Natural killer cell (primary cell): ENCODE data around the gene CSNK1E. TPM values are rescaled to one million over a fixed set of nuclear protein-coding genes. Genes with fewer than 3 reads are reported as not detected.

Experiments used
- ATAC-seq, 3 donors: fragments of 150-1000 bp in 2 of 3; fragments of 200-7000 bp in 1 of 3; cut with Tn5 transposase; 1 replicate in 1 of 3; 2 replicates in 2 of 3; pipeline ENCODE4 v1.10.0; 2021; ENCODE audit warnings: mild to moderate bottlenecking in 2 of 3, moderate library complexity in 2 of 3
- DNase-seq, 2 donors: peaks; one replicate each; pipeline versions ENCODE4 v3.0.0 to v3.0.0-alpha.2; 2013 to 2021; ENCODE audit warnings: mixed read lengths in 1 of 2
- H3K27ac ChIP-seq: one replicate; pipeline ENCODE4 v1.5.1; 2013; ENCODE audit warnings: mild to moderate bottlenecking, low read length
- H3K27me3 ChIP-seq: one replicate; pipeline ENCODE4 v1.6.1; 2013; ENCODE audit warnings: low read length; ENCODE audit not compliant: control insufficient read depth, insufficient read depth
- H3K36me3 ChIP-seq: one replicate; pipeline ENCODE4 v1.6.1; 2013; ENCODE audit warnings: low read length; ENCODE audit not compliant: control insufficient read depth, insufficient read depth
- H3K4me1 ChIP-seq: one replicate; pipeline ENCODE4 v1.6.1; 2013; ENCODE audit warnings: low read length; ENCODE audit not compliant: control insufficient read depth, insufficient read depth
- H3K4me3 ChIP-seq: one replicate; pipeline ENCODE4 v1.5.1; 2013; ENCODE audit warnings: low read length
- H3K9me3 ChIP-seq: one replicate; pipeline ENCODE4 v1.6.1; 2013; ENCODE audit warnings: low read length; ENCODE audit not compliant: control insufficient read depth, insufficient read depth
- H3K27ac Mint-ChIP-seq, 2 donors: one replicate each; pipeline ENCODE4 v1.8.0; 2022; ENCODE audit warnings: mild to moderate bottlenecking in 2 of 2, mixed read lengths in 2 of 2, moderate library complexity in 1 of 2
- H3K27me3 Mint-ChIP-seq, 2 donors: one replicate each; pipeline ENCODE4 v1.8.0; 2022; ENCODE audit warnings: low read depth in 2 of 2, mixed read lengths in 2 of 2
- H3K36me3 Mint-ChIP-seq: one replicate; pipeline ENCODE4 v1.8.0; 2022; ENCODE audit warnings: mixed read lengths
- H3K4me1 Mint-ChIP-seq, 2 donors: one replicate each; pipeline ENCODE4 v1.8.0; 2022; ENCODE audit warnings: mixed read lengths in 2 of 2
- H3K4me3 Mint-ChIP-seq: one replicate; pipeline ENCODE4 v1.8.0; 2022; ENCODE audit warnings: mild to moderate bottlenecking, moderate library complexity, mixed read lengths
- H3K9me3 Mint-ChIP-seq, 2 donors: one replicate each; pipeline ENCODE4 v1.8.0; 2022; ENCODE audit warnings: mixed read lengths in 2 of 2
- WGBS: methylation state at CpG from one replicate; pipeline ENCODE4 v1.1.7; 2013; ENCODE audit warnings: missing lambda C conversion rate; ENCODE audit not compliant: insufficient coverage; 5-methylcytosine and 5-hydroxymethylcytosine counted together
- intact Hi-C: fragments of 100-400 bp; cut with micrococcal nuclease; formaldehyde crosslinking; loops from one replicate; pipeline ENCODE4 v1.14.2; 2022
- total RNA-seq, 4 donors: library from RNA; stranded (reverse); fragments of 120-200 nt in 1 of 4; gene quantifications; one replicate each; pipeline versions ENCODE4 v1.2.3 to v1.2.4, GENCODE V29; 2013 to 2022
- TF ChIP-seq, protein P1 (sequence below): fragments of 200-600 bp; IDR thresholded peaks from one replicate; pipeline ENCODE4 v1.8.0; 2022; ENCODE audit warnings: antibody characterized with exemption

CSNK1E gene
- total RNA-seq, 3 donors from 2014 or later (not counting 1 experiment from before 2014, with no cell fraction given) = 126 to 178 (median 149) TPM

DNA sequence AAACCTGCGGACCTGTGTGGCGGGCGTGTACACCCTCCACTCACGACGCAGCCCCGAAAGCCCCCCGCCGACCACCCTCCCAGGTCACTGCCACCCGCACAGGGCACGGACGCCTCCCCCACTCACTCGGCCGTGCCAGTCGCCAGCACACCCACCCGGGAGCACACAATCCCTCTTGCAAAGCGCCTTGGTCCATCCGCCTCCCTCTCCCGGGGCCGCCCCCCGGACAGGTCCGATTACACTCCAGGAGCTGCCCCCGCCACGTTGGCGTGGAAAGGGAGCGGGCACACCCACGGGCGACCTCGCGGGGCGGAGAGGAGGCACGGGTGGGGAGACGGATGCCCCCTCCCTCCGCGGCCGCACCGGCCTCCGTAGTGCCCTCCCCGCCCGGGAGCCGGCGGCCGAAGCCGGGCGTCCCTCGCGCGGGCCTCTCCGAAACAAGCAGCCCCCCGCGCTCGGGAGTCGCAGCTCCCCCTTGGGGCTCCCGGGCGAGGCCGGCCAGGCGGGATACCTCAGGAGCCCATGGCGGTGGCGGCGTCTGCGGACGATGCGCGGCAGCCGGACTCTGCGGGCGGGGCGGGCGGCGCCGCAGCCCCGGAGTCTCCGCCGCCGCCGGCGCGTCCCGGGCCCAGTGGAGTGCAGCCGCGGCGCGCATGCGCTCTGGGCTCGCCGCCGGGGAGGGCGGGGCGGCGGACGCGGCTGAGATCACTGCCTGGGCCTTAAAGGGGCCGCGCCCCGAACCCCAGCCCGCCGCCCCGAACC, 44.7 kb downstream of the CSNK1E start, which contains the start of gene TMEM184B:
TSS of gene TMEM184B (minus strand) at position 638 of the 762 bp plus-strand sequence. CDS start 25,049 bp downstream, outside the sequence.
- peak within 1 kb of the TSS; percentile 90 for H3K4me3 Mint-ChIP-seq
- ATAC-seq (peak; percentile 94 to 96 (median 95)), DNase-seq (peak; percentile 86 to 95)
- H3K27ac Mint-ChIP-seq = peak within 1 kb of the TSS; percentile 92 to 96
- peaks cover 0 to 3% of the 10 kb centered on the region in 2 donors for H3K27me3 Mint-ChIP-seq
- H3K9me3 Mint-ChIP-seq = no peaks in the 10 kb centered on the region
- H3K27ac ChIP-seq = peak within 1 kb of the TSS; percentile 96
- peaks cover 42 to 58% of the 10 kb centered on the region in 2 donors for H3K4me1 Mint-ChIP-seq
- TF ChIP-seq, protein P1, sequence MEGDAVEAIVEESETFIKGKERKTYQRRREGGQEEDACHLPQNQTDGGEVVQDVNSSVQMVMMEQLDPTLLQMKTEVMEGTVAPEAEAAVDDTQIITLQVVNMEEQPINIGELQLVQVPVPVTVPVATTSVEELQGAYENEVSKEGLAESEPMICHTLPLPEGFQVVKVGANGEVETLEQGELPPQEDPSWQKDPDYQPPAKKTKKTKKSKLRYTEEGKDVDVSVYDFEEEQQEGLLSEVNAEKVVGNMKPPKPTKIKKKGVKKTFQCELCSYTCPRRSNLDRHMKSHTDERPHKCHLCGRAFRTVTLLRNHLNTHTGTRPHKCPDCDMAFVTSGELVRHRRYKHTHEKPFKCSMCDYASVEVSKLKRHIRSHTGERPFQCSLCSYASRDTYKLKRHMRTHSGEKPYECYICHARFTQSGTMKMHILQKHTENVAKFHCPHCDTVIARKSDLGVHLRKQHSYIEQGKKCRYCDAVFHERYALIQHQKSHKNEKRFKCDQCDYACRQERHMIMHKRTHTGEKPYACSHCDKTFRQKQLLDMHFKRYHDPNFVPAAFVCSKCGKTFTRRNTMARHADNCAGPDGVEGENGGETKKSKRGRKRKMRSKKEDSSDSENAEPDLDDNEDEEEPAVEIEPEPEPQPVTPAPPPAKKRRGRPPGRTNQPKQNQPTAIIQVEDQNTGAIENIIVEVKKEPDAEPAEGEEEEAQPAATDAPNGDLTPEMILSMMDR = no peak
- H3K36me3 ChIP-seq = no peaks in the 10 kb centered on the region
- under 1% methylated on average over 97 of the region's 97 CpGs for WGBS
- no peaks in the 10 kb centered on the region for H3K36me3 Mint-ChIP-seq
- peaks cover 57% of the 10 kb centered on the region for H3K4me1 ChIP-seq
- peak within 1 kb of the TSS; percentile 87 for H3K4me3 ChIP-seq
- intact Hi-C loops = loop anchor here (2.0 kb wide), 1 partner anchor 44 kb away; the partner anchor contains the start of gene CSNK1E
- no peaks in the 10 kb centered on the region for H3K9me3 ChIP-seq
- no peaks in the 10 kb centered on the region for H3K27me3 ChIP-seq

DNA sequence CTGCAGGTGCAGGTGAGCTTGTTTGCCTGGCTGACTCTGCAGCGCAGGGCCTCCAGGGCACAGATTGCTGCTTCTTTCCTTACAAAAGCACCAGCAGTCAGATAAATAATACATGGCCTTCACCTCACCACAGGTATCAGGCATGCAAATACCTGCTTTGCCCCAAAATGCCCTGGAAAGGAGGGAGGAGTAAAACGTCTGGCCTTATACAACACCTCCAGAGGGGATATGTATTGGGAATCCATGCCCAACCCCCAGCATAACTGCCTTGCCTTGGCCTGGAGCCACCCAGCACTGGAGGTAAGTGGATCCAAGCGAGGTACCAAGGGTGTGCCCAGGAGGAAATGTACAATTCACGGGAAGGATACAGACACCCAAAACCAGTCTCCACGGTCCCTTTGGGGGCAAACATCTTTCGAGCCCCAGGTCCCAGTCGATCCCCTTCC, 45.3 kb downstream of the CSNK1E start:
- Histone ChIP-seq H3K36me3 (no peaks in the 10 kb centered on the region), H3K4me3 (peak overlapping the region; percentile 77), H3K27me3 (no peaks in the 10 kb centered on the region), H3K4me1 (peaks cover 63% of the 10 kb centered on the region), H3K9me3 (no peaks in the 10 kb centered on the region), H3K27ac (peak overlapping the region; percentile 50)
- H3K27me3 Mint-ChIP-seq = peaks cover 0 to under 1% of the 10 kb centered on the region in 2 donors
- H3K9me3 Mint-ChIP-seq = no peaks in the 10 kb centered on the region
- H3K27ac Mint-ChIP-seq = peak overlapping the region; percentile 92 to 96
- 15% methylated on average over 7 of the region's 7 CpGs for WGBS
- ATAC-seq = no peak
- peak in 1 of 2 donors; percentile 45 for DNase-seq
- peaks cover 48 to 64% of the 10 kb centered on the region in 2 donors for H3K4me1 Mint-ChIP-seq
- H3K36me3 Mint-ChIP-seq = no peaks in the 10 kb centered on the region
- intact Hi-C loops = loop anchor here (2.0 kb wide), 1 partner anchor 45 kb away; the partner anchor contains the start of gene CSNK1E
- H3K4me3 Mint-ChIP-seq = peak overlapping the region; percentile 90
- TF ChIP-seq, protein P1 = no peak

DNA sequence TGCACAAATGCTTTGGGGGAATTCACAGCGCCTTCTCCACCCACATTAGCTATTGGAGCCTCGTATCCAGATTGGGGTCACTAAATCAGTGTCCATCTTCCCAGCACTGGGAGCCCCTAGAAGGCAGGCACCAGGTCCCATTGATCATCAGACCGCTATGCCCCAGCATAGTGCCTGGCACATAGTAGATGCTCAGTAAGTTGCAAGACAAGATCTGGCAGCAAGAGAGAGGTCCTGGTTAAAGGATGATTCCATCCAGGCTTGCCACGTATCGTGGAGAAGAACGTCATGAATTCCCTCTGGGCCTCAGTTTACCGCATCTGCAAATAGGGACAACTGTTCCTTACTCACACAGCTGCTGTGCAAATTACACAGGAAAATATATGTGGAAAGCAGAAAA, 46.1 kb downstream of the CSNK1E start:
- Histone ChIP-seq H3K27me3 (no peaks in the 10 kb centered on the region), H3K9me3 (no peaks in the 10 kb centered on the region), H3K27ac (no peak overlapping the region), H3K4me3 (no peak overlapping the region), H3K4me1 (peaks cover 71% of the 10 kb centered on the region), H3K36me3 (no peaks in the 10 kb centered on the region)
- H3K27me3 Mint-ChIP-seq = no peaks in the 10 kb centered on the region
- no peak for DNase-seq
- TF ChIP-seq, protein P1 = no peak
- intact Hi-C loops = no loop called here
- peak overlapping the region; percentile 75 for H3K4me3 Mint-ChIP-seq
- WGBS = 97% methylated on average over 7 of the region's 7 CpGs
- no peak for ATAC-seq
- H3K4me1 Mint-ChIP-seq = peaks cover 56 to 72% of the 10 kb centered on the region in 2 donors
- no peaks in the 10 kb centered on the region for H3K36me3 Mint-ChIP-seq
- H3K27ac Mint-ChIP-seq = peak overlapping the region; percentile 92 to 96
- H3K9me3 Mint-ChIP-seq = no peaks in the 10 kb centered on the region
